Cardiac septum (tissue), 1 donor: ENCODE data around the gene IL10RB. TPM values are rescaled to one million over a fixed set of nuclear protein-coding genes. Genes with fewer than 3 reads are reported as not detected.

ENCODE experiments used
- DNase-seq: peaks from one replicate; pipeline ENCODE4 v3.0.0-alpha.2; 2020; ENCODE audit warnings: low spot score
- intact Hi-C: fragments of 100-400 bp; cut with DNase I; formaldehyde crosslinking; loops from one replicate; pipeline ENCODE4 v1.14.0; 2022
- total RNA-seq: library from RNA; stranded (reverse); fragmentation: NEBNext Ultra II Directional; extraction: Animal tissue kit (Norgen Biotek cat#: 25700); gene quantifications from one replicate; pipeline ENCODE4 v1.2.1, GENCODE V29; 2021
- donor health status: DM: no; HTN: no; CAD: no.

IL10RB gene
- total RNA-seq, 1 donor from 2014 or later: 7.2 TPM

DNA sequence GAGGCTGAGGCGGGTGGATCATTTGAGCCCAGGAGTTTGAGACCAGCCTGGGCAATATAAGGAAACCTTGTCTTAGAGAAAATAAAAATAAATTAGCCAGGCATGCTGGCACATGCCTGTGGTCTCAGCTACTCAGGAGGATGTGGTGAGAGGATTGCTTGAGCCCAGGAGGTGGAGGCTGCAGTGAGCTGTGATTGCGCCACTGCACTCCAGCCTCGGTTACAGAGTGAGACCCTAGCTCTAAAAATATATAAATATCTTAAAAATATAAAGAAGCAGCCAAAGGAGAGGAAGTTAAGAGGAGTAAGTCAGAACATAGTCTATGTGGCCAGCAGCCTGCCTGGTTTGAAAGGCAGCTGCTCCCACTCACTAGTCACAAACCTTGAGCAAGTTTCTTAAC is 4.5 kb upstream of the IL10RB start:
- DNase-seq: no peak
- intact Hi-C loops: no loop called here

DNA sequence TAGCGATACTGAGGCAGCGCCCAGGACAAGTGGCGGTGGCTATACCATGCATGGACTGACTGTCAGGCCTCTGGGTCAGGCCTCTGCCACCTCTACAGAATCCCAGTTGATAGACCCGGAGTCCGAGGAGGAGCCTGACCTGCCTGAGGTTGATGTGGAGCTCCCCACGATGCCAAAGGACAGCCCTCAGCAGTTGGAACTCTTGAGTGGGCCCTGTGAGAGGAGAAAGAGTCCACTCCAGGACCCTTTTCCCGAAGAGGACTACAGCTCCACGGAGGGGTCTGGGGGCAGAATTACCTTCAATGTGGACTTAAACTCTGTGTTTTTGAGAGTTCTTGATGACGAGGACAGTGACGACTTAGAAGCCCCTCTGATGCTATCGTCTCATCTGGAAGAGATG is 3.2 kb upstream of the IL10RB start:
- no peak for DNase-seq
- intact Hi-C loops: no loop called here

DNA sequence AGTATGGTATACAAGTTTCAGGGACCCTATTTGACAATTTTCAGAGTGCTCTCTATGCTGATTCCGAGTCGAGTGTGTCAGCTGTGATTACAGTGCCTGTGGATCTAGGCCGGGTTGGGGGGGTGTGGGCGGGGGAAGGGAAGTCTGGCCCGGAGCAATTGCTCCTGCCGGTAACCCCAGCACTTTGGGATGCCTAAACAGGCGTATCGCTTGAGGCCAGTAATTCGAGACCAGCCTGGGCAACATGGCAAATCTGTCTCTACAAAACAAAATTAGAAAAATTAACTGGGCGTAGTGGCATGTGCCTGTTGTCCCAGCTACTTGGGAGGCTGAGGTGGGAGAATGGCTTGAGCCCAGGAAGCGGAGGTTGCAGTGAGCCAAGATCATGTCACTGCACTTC is 1.6 kb upstream of the IL10RB start:
- intact Hi-C loops: no loop called here

DNA sequence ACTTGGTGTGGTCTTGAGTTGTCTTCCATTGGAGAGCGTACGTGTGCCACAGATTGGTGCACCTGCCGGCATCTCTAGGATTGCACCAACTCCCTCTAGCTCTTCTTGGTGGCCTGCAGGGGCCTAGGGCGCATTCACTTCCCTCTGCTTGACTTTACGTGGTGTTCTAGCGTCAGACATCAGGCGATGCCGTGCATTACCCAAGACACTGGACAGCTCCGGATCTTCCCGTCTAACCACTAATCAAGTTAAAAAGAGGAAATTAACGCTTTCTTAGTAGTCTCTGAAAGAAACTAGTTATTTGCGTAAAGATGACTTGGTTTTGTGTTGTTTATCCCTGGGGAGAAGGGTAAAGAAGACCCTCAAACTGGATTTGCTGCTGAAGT is 510 bp upstream of the IL10RB start:
- intact Hi-C loops: loop anchor here (2.0 kb wide), 1 partner anchor 59 kb away; the partner anchor contains the start of gene IFNAR1

More for the DNA sequence above, 1.6 kb upstream of the IL10RB start:
- no peak for DNase-seq

DNA sequence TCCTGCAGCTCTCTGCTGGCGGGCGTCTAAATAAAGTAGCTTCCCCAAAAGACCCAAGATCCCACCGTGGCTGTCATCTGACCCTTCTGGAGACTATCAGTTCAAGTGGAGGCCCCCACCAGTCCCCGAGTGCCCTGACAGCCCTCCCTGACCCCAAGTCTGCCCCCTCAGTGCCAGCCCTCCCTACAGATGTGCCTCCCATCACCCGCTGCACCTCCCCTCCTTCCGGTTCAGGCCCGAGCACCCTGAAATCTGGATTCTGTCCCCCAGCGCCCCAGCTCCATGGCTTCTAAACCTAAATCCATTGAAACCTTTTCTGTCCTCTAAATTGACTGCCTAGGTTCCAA is 595 bp downstream of the IL10RB start:
- DNase-seq: no peak
- intact Hi-C loops: loop anchor here (2.0 kb wide), 1 partner anchor 58 kb away; the partner anchor contains the start of gene IFNAR1

More for the DNA sequence above, 510 bp upstream of the IL10RB start:
- peak; percentile 80 for DNase-seq

DNA sequence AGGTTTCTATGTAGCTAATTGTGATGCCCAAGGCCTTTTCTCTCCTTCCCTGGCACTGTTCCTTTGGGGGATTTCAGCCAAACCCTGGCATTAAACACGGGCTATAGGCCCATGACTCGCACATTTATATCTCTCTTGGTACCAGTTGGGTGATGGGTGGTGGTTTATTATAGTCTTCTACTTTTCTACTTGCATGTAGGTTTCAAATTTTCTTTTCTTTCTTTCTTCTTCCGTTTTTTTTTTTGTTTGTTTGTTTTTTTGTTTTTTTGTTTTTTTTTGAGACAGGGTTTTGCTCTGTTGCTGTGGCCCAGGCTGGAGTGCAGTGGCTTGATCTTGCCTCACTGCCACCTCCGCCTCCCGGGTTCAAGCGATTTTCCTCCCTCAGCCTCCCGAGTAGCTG is 1.1 kb downstream of the IL10RB start:
- no peak for DNase-seq
- intact Hi-C loops: loop anchor here (2.0 kb wide), 1 partner anchor 58 kb away; the partner anchor contains the start of gene IFNAR1

DNA sequence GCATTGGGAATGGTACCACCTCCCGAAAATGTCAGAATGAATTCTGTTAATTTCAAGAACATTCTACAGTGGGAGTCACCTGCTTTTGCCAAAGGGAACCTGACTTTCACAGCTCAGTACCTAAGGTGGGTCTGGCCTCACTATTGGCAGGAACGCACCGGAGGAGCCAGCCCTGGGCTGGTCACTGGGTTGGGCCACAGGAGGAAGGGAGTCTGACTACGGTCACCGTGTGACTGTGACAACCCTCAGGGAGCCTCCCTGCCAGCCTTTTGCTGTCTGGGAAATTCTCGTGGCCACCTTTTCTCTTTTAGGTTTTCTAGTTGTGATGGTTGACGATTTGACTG is 2.2 kb downstream of the IL10RB start:
- no peak for DNase-seq
- intact Hi-C loops: no loop called here

DNA sequence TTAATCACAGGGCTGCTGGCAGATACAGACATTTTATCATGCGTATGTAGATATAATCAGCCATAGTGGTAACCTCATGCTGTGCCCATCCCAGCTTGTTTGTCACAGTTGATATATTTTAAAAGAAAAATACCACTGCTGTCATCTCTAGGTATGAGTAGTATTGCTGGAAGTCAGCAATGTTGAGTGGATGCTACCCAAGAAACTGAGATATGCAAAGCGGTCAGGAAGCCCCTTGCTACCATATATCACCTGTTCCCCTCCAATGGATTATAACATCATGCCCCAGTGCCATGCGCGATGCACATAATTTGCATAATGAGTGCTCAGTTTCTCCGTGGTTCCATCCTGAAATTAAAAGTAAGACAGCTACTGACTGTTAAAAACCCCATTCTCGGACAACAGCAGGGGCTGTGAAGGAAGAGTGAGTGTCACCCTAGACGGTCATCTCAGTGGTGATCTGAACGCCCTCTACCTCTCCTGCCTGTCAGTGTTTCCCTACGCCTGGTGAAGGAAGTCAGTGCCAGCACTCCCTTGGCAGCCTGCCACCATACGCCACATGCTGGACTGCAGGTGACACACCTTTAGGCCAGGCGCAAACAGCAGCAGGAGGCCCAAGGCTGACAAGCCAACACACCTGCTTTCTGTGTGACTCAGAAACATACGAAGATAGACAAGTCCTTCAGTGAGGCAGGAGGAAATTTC is 2.7 kb downstream of the IL10RB start:
- no peak for DNase-seq
- intact Hi-C loops: no loop called here

DNA sequence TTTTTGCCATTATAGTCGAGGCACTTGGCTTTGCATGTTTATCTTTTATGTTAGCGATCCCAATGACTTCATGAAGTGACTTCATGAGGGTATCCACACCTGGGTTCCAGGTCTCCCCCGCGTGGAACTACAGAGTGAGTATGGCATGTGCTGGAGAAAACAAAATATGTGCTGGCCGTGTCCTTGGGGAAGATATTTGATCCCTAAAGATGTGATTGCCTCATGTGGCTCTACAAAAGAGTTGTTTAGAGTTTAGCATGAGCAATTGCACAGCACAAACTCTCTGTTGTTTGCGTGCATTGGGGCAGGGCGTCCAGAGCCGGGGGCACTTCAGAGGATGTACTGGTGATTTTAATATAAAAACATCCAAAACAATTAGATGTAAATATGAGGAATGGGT is 4.8 kb downstream of the IL10RB start:
- no peak for DNase-seq
- intact Hi-C loops: no loop called here

DNA sequence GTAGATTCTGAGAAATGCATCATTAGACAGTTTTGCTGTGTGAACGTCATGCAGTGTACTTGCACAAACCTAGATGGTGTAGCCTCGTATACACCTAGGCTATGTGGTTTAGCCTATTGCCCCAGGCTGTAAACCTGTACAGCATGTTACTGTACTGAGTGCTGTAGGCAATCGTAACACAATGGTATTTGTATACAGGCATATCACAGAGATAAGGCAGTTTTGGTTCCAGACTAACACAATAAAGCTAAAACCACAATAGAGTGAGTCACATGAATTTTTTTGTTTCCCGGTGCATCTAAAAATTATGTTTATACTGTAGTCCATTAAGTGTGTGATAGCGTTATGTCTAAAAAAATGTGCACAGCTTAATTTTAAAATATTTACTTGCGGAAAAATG is 6.9 kb downstream of the IL10RB start:
- no peak for DNase-seq
- intact Hi-C loops: no loop called here

DNA sequence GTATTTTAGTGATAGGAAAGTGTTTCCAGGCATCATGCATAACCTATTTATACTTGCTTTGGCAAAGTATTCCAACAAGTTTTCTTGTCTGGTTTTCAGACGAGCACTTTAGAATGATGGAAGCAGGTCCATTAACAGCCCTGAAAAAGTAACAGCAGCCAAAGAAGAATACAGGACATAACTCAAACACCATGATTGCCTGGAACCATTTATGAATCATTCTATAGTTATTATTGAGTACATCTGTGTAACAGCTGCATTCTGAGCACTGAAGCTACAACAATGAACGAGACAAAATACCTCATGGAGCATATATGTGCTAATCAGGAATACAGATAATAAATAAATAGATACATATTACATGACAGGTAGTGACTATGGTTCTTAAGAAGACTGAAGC is 12.6 kb downstream of the IL10RB start:
- intact Hi-C loops: no loop called here
- DNase-seq: no peak

DNA sequence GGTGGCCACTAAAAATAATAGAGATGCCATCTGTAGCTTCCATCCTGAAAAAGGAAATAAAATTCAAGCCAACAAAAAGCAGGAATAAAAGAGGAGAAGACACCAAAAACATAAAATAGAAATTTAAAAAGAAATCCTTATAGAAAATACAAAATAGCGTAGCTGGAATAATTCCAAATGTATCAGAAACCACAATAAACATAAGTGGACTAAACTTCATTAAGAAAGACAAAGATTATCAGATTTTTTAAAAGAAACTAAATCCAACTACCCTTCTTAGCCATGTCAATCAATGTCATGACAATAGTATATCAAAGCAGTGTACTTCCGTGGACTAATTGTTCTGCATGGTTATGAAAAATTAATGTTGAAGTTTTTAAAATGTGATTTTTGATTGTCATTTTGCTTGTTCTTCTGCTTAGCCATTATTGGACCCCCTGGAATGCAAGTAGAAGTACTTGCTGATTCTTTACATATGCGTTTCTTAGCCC is 13.2 kb downstream of the IL10RB start:
- no peak for DNase-seq
- intact Hi-C loops: no loop called here

DNA sequence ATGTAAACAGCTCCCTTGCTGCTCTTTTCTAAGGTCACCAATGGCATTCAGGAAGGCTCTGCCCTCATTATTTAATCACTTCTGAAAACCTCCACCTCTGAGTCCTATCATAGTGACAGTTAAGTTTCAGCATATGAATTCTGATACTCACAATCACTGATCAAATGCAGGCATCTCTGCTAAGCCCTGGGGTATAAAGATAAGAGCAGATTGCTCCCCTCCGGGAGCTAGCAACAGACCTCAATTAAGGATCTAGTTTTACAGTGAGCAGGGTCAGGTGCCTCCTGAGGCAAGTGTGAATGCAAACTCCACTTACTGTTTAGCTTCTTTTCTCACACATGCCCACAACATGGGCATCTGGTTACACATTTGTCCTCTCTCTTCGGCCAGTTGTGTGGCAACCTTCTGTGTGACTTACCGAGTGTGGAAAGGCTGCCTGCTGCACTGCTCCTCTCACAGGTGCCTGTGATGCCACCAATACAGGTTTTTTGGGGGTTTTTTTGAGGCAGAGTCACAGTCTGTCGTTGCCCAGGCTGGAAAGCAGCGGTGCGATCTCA is 15.0 kb downstream of the IL10RB start:
- DNase-seq: no peak

DNA sequence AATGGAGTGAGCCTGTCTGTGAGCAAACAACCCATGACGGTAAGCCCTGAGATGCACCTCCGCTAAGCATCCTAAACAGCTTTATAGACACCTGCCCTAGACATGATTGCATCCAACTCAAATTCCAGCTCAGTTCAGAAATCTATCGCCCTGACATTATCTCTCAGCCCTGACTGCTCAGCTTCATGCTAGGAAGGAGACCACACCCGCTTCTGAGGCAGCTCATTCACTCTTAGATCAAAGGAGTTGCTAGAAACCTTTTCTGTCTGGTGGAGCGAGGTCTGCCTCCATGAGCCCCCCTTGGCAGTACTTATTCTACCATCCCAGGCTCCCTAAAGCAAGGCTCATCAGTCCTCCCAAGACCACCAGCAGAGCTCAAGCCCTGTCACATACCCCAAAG is 17.0 kb downstream of the IL10RB start:
- DNase-seq: no peak
- intact Hi-C loops: no loop called here

More for the DNA sequence above, 15.0 kb downstream of the IL10RB start:
- intact Hi-C loops: no loop called here

DNA sequence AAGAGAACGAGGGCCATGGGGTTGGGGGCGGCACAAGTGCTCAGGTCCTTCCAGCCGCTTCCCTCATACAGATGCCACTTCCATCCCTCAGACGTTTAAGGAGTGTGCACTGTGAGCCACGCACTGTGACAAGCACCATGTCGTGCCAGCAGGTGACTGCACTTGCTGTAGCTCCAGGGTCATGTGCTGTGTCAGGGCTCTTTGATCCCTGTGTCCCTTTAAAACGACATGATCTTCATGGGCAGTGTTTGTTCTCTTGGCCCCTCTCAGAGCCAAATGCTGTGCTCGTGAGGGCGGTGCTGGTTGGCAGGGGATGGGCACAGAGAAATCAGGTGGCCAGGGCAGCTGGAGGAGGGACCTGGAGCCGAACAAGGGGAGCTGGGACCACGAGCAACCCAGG is 19.9 kb downstream of the IL10RB start:
- DNase-seq: no peak
- intact Hi-C loops: loop anchor here (5.0 kb wide), 1 partner anchor 41 kb away; no protein-coding TSS in a partner anchor

DNA sequence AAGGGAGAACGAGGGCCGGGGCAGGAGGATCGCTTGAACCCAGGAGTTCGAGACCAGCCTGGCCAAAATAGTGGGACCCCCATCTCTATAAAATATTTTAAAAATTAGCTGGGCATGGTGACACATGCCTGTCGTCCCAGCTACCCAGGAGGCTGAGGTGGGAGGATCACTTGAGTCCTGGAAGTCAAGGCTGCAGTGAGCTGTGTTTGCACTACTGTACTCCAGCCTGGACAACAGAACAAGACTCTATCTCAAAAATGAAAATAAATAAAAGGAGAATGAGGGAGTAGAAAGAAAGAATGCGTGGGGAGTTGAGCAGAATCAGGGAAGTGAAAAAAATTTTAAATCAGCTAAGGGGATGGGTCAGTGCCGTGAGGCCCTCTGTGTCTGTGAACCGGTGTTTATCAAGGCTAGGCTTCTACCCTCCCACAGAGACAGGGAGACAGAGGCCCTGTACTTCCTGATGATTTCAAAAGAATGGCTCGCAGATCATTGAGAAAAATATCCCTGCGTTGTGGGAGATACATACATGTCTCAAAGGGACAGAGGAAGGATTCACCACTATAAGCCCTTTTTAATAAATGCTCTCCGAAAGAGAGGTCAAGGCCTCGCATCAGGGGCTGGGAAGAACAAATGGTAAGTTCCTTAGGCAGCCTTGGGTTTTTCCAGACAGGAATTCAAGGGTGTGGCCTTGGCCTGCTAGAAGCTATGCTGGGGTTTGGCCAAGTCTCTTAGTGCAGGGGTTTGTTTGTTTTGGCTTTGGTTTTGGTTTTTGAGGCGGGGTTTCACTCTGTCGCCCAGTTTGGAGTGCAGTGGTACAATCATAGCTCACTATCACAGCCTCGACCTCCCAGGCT is 20.7 kb downstream of the IL10RB start:
- intact Hi-C loops: loop anchor here (5.0 kb wide), 1 partner anchor 40 kb away; no protein-coding TSS in a partner anchor
- no peak for DNase-seq

DNA sequence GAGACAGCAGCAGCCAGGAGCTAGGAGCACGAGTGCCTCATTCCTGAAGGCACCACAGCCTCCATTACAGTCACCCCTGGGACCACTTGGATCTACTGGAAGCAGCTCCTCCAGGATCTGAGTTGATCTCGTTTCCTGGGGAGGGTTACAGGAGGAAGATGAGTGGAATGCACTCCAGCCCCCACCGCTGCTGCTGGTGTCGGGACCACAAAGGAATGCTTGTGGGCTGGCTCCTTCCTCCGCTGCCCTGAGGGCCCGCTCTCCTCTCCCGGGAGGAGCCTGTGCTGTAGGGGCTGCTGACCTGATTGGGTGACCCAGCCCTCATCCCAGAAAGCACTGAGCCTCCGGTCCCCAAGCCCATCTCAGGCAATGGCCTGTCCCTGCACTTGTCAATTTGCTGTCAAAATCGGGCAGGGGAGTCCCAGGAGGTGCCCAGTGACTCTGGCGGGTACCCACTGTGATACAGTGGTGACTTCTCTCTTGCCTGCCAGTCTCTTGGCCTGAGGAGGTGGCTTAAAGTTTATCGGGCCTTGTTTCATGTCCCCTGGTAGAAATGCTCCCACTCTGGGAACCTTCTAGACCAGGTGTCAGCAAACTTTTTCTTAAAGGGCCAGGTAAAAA is 23.1 kb downstream of the IL10RB start:
- DNase-seq: no peak
- intact Hi-C loops: loop anchor here (5.0 kb wide), 1 partner anchor 38 kb away; no protein-coding TSS in a partner anchor

DNA sequence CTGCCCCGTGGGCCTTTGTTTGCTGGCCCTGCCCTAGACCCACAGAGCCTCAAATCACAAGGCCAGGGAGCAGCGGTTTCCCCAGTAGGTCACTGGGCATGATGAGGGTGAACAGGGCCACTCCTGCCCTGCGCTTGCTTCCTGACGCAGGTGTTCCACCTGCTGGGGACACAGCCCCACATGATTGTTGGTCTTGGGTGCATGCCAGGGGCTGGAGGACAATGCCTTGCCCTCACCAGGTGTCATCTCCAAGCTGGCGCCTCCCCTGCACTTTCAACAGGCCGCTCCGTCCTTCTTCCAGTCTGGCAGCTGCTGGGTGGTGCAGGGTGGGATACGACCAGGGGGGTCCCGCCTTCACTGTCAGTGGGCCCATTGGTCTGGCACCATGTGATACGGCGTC is 24.3 kb downstream of the IL10RB start:
- intact Hi-C loops: no loop called here
- no peak for DNase-seq

DNA sequence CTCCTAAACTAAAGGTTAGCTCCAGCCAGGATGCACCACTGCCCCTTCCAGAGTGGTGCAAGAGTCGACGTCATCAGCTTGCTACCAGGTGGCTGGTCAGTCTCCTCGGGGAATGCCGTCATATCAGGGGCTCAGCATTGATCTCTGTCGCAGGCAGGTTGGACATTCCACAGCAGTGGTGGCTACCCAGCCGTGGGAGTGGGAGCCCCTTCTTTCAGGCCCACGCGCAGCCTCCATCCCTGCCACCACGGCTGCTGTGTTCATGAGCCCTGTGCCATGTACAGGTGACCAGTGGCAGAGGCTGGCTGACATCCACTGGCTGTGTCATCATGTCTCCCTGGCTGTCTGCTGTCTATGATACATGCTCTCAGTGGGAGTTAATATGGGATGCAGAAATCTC is 25.5 kb downstream of the IL10RB start:
- DNase-seq: no peak
- intact Hi-C loops: no loop called here

DNA sequence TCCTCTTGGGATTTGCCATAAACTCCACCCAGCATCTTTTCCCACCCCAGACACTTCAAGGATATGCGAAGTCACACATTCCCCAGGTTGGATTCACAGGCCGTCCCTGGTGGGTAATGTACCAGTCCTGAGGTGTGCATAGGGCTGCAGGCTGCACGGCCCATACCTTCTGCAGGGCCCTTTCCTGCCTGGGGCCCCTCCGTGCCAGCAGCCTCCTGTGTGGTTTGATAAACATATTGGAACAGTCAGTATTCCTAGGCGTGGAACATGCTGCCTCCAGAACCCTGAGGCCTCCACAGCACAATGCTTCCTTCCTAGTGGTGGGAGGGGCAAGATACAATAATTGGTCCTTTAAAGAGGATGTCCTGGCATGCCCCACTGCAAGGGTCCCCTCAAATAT is 26.6 kb downstream of the IL10RB start:
- intact Hi-C loops: no loop called here
- DNase-seq: no peak
